ENCODE data around the gene SLC22A12.

DNA sequence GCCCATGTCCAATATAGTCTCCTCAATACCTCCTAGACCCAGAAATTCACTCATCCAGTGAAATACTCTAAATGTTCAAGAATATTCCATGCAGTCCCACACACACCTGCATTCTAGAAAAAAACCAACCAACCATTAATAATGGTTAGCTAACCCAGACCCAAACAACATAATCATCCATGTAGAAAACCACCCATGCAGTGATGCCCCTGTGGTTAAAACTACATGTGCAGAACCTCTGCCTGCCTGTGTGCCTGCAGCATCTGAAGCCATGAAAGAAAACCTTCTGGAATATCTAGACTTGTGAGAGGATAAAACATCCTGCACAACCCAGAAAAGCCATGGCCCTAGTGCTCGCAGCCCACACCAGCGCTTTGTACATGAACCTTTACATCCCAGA, 47.8 kb downstream of the SLC22A12 start:
- TF ChIP-seq CTCF (IDR thresholded peaks at IDR 0.05): no peak
- no peak for TF ChIP-seq POLR2A (IDR thresholded peaks at IDR 0.05)
